Pulmonary artery endothelial cell (primary cell): ENCODE data around the gene HOXD3. TPM values are rescaled to one million over a fixed set of nuclear protein-coding genes. Genes with fewer than 3 reads are reported as not detected.

Experiments used
- DNase-seq: peaks from one replicate; pipeline ENCODE4 v3.0.0-alpha.2; 2011; ENCODE audit warnings: low read depth, low spot score
- total RNA-seq: library from RNA; depleted of rRNA; stranded (reverse); fragments of >200 nt; gene quantifications from 2 replicates; pipeline ENCODE4 v1.2.3, GENCODE V29; 2014

HOXD3 gene
- total RNA-seq, 1 donor from 2014 or later, result not detected

DNA sequence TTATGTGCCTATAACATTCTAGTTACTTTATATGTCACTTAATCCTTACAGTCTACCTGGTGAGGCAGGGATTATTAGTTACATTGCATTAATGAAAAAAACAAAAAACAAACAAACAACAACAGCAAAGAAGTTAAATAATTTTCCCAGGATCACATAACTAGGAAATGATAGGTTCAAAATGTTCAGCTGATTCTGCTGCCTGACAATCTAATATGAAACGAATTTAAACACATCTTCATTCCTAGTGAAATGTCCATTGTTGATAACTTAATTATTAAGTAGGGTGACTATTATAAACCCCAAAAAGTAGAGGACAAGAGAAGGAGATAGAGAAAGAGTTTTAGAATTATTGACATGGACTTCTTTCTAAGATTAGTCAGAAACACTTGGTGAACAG is 54.0 kb downstream of the HOXD3 start:
- DNase-seq, result no peak

DNA sequence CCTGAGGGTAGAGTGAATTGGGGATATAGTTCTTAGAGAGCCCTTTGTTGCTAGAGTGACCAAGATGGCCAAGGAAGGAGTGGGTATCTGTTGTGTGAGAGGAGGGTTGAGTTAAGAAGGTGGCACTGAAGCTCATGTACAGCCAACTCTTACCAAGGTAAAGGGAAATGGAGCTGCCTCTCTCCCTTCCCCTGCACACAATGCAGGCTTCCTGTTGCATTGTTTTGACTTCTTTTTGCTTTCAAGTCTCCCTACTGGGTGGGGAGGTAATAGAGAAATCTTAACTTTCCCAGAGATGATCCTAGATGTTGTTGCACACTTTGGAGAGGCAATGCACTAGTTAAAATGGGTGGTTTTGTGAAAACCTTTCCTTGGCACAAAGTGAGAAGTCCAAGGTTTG is 55.2 kb downstream of the HOXD3 start:
- DNase-seq, result no peak

DNA sequence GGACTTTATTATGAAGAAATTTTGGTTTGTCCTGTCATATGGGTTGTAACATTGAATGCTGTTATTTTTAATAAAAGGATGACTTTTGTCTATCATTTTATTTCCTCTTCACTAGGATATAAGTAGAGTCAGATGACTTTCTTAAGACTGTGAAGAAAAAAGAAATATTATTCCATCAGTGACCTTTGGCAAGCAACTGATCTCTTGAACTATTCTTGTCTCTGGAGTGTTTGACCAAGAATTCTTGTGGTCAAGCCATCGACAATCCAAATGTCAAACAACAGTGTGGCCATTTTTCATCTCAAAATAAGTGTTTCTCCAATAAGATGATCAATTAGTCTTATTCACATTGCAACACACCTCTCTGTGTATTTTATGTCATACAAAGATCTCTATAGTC is 56.3 kb downstream of the HOXD3 start:
- DNase-seq, result no peak

Other genes with a start within 250 kb of the HOXD3 start
- gene LNPK, start 155.0 kb upstream of the HOXD3 start, total RNA-seq, result 5.7 and 12.4 TPM in 2 replicates
- not detected in 2 replicates for gene EVX2, start 73.3 kb upstream of the HOXD3 start, total RNA-seq
- gene HOXD13, start 64.6 kb upstream of the HOXD3 start, total RNA-seq, result not detected in 2 replicates
- not detected in 2 replicates for gene HOXD12, start 57.5 kb upstream of the HOXD3 start, total RNA-seq
- not detected in 2 replicates for gene HOXD11, start 50.0 kb upstream of the HOXD3 start, total RNA-seq
- not detected in 2 replicates for gene HOXD10, start 40.5 kb upstream of the HOXD3 start, total RNA-seq
- not detected in 2 replicates for gene HOXD9, start 34.6 kb upstream of the HOXD3 start, total RNA-seq
- gene HOXD8, start 27.6 kb upstream of the HOXD3 start, total RNA-seq, result not detected in 2 replicates
- not detected in 2 replicates for gene HOXD4, start 5.8 kb upstream of the HOXD3 start, total RNA-seq
- 0.07 TPM in 1 of 2 replicates, not detected in the other for gene HOXD1, start 31.4 kb downstream of the HOXD3 start, total RNA-seq
- gene MTX2, start 112.1 kb downstream of the HOXD3 start, total RNA-seq, result 25.6 and 34.5 TPM in 2 replicates